AG04449 (cell line): Measurements from ENCODE around the gene CERK.

Experiments used
- CTCF ChIA-PET: fragments of 350-600 bp; formaldehyde crosslinking; extraction: SDS; loops from one replicate; lab custom pipeline; 2021; ENCODE audit warnings: antibody characterized with exemption; lab: Yijun Ruan, JAX
- POLR2A ChIA-PET: fragments of 400-600, 350-600 bp; formaldehyde crosslinking; extraction: SDS; loops from one replicate; lab custom pipeline; 2020; ENCODE audit warnings: antibody characterized with exemption, inconsistent platforms; lab: Yijun Ruan, JAX
- DNase-seq: peaks from one replicate; pipeline ENCODE4 v3.0.0-alpha.2; 2010; ENCODE audit warnings: low read depth, low spot score
- H3K4me3 ChIP-seq: 2 replicates; pipeline ENCODE4 v1.5.1; 2011; ENCODE audit warnings: low read depth, mild to moderate bottlenecking, control low read depth, low read length
- TF ChIP-seq, protein P1 (sequence below): IDR thresholded peaks from one replicate; pipeline ENCODE4 v1.5.1; 2011; ENCODE audit warnings: mild to moderate bottlenecking, moderate library complexity, low read length, control low read depth, inconsistent platforms; ENCODE audit not compliant: insufficient read depth; ENCODE audit errors: missing control alignments

The CERK gene

GRCh38 chr22:46773076-46773475 lies 35.0 kb upstream of the CERK start:
- DNase-seq = no peak
- CTCF ChIA-PET = interaction anchor here (0.9 to 2.5 kb wide), 5 partner anchors 10 to 34 kb away, joined by 3 to 12 read pairs (median 5); partner anchors contain the start of gene TBC1D22A
- POLR2A ChIA-PET = interaction anchor here (2.2 kb wide), 1 partner anchor 10 kb away, joined by 11 read pairs; the partner anchor contains the start of gene TBC1D22A
- no peak overlapping the region for H3K4me3 ChIP-seq
- TF ChIP-seq, protein P1, sequence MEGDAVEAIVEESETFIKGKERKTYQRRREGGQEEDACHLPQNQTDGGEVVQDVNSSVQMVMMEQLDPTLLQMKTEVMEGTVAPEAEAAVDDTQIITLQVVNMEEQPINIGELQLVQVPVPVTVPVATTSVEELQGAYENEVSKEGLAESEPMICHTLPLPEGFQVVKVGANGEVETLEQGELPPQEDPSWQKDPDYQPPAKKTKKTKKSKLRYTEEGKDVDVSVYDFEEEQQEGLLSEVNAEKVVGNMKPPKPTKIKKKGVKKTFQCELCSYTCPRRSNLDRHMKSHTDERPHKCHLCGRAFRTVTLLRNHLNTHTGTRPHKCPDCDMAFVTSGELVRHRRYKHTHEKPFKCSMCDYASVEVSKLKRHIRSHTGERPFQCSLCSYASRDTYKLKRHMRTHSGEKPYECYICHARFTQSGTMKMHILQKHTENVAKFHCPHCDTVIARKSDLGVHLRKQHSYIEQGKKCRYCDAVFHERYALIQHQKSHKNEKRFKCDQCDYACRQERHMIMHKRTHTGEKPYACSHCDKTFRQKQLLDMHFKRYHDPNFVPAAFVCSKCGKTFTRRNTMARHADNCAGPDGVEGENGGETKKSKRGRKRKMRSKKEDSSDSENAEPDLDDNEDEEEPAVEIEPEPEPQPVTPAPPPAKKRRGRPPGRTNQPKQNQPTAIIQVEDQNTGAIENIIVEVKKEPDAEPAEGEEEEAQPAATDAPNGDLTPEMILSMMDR = no peak

GRCh38 chr22:46770726-46771125 lies 32.7 kb upstream of the CERK start:
- CTCF ChIA-PET = interaction anchor here (1.0 to 1.6 kb wide), 2 partner anchors 27 to 33 kb away, joined by 3 read pairs; no protein-coding TSS in a partner anchor
- H3K4me3 ChIP-seq = no peak overlapping the region
- DNase-seq = no peak
- TF ChIP-seq, protein P1 = no peak
- POLR2A ChIA-PET = interaction anchor here (0.7 kb wide), 1 partner anchor 9 kb away, joined by 3 read pairs; the partner anchor contains the start of gene TBC1D22A

GRCh38 chr22:46770151-46770641 lies 32.1 kb upstream of the CERK start:
- POLR2A ChIA-PET = interaction anchor here (0.7 kb wide), 1 partner anchor 8 kb away, joined by 3 read pairs; the partner anchor contains the start of gene TBC1D22A
- H3K4me3 ChIP-seq = no peak overlapping the region
- TF ChIP-seq, protein P1 = no peak
- CTCF ChIA-PET = interaction anchor here (1.0 to 1.6 kb wide), 2 partner anchors 28 to 34 kb away, joined by 3 read pairs; no protein-coding TSS in a partner anchor
- DNase-seq = no peak

DNA sequence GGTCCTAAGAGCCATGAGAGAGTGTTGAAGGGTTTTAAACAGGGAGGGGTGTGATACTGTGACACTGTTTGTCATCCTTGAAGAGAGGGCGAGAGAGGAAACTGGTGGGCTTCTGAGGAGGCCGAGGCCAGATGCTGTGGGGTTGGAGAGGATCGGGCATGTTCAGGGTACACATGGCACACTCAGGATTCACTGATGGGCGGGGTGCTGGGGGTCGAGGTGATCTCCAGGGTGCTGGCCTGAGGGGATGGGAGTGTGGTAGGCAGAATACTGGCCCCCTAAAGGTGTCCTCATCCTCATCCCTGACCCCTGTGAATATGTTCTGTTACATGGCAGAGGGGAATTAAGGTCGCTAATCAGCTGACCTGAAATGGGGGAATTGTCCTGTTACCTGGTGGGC lies 31.7 kb upstream of the CERK start:
- no peak overlapping the region for H3K4me3 ChIP-seq
- no peak for DNase-seq
- POLR2A ChIA-PET = no interaction called here
- TF ChIP-seq, protein P1 = no peak
- CTCF ChIA-PET = interaction anchor here (1.6 kb wide), 1 partner anchor 28 kb away, joined by 3 read pairs; no protein-coding TSS in a partner anchor

DNA sequence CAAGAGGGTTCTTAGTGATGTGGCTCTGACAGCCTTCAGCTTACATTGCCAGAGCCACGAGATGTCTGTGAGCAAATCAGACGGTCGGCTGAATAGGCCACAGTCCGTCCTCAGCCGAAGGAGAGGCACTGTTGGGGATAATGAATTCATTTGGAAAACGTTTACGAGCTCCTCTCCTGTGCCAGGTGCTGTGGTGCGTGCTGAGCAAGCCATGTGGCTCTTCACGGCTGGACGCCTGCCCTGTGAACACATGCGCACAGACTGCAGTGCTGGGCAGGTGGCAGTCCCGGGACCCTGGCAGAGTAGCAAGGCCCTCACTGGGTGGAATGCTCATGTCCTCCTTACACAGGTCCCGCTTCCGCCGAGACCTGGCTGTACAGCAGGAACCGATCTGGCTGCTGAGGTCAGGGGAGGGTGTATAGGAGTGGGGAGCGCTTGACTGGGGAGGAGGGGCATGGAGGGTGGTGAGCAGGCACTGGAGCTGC lies 31.2 kb upstream of the CERK start:
- H3K4me3 ChIP-seq = no peak overlapping the region
- TF ChIP-seq, protein P1 = no peak
- DNase-seq = no peak
- ChIA-PET POLR2A (no interaction called here), CTCF (interaction anchor here (1.6 kb wide), 1 partner anchor 29 kb away, joined by 3 read pairs; no protein-coding TSS in a partner anchor)

DNA sequence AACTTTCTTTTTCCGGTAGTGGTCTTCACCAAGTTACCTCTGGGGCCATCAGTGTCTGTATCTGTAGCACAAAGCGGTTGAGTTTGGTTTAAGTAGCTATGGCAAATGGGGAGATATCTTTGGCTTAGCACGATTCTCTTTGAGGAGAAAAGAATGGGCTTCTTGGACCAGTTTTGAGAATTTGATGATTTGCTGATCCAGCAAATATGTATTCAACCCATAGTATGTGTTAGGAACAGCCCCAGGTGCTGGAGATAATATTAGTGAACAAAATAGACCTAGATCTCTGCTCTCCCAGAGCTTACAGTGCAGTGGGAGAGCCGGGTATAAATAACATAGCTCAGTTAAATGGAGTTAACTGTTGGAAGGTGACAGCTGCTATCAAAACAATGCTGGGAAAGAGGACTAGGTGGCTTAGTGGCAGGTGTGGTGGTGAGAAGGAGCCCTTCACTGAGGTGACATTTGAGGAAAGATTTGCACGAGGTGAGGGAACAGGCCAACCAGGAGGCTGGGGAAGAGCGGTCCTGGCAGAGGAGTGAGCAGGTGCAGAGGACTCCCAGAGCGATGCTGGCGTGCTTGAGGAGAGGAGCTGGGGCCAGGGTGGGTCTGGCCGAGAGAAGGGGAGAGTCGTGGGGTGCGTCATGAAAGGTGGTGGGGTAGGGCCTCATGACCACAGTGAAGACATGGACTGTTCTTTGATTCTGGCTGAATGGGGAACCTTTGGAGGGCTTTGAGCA lies 29.4 kb upstream of the CERK start:
- DNase-seq = no peak
- TF ChIP-seq, protein P1 = no peak
- CTCF ChIA-PET = interaction anchor here (0.9 to 1.0 kb wide), 2 partner anchors 9 to 31 kb away, joined by 3 to 5 read pairs; no protein-coding TSS in a partner anchor
- POLR2A ChIA-PET = no interaction called here
- no peak overlapping the region for H3K4me3 ChIP-seq
